Esophagus squamous epithelium (tissue), 5 donors: Measurements from ENCODE around the gene HNRNPUL2. TPM values are rescaled to one million over a fixed set of nuclear protein-coding genes. Genes with fewer than 3 reads are reported as not detected.
"Not testable (repeated sequence)": the region's sequence is repeated elsewhere in the genome, so short reads cannot be mapped to it uniquely, and the experiment has no call there.

Experiments
- DNase-seq: peaks from one replicate; lab custom pipeline; 2025; lab: John Stamatoyannopoulos, UW
- H3K27ac ChIP-seq, 4 donors: fragments of 200-600 bp; sonication (generic); one replicate each; pipeline ENCODE4 v1.5.1; 2016 to 2019; ENCODE audit warnings: mild to moderate bottlenecking in 1 of 4
- H3K27me3 ChIP-seq, 4 donors: fragments of 200-600 bp; sonication (generic); 1 replicate in 3 of 4; 2 replicates in 1 of 4; pipeline versions ENCODE4 v1.5.1 to v1.6.0; 2017 to 2021; ENCODE audit warnings: antibody characterized with exemption in 1 of 4
- H3K36me3 ChIP-seq, 3 donors: fragments of 200-600 bp; sonication (generic); one replicate each; pipeline ENCODE4 v1.5.1; 2016 to 2019
- H3K4me1 ChIP-seq, 3 donors: fragments of 200-600 bp; sonication (generic); one replicate each; pipeline ENCODE4 v1.5.1; 2017 to 2019
- H3K4me3 ChIP-seq, 4 donors: fragments of 200-600 bp; sonication (generic); 1 replicate in 3 of 4; 2 replicates in 1 of 4; pipeline ENCODE4 v1.5.1; 2016 to 2019; ENCODE audit warnings: mild to moderate bottlenecking in 2 of 4, moderate library complexity in 1 of 4
- H3K9me3 ChIP-seq, 3 donors: fragments of 200-600 bp; sonication (generic); one replicate each; pipeline ENCODE4 v1.5.1; 2016 to 2019
- CTCF ChIP-seq, 6 experiments: fragments of 450-650 bp in 4 of 6; fragments of 200-600 bp in 2 of 6; sonication (generic) in 2 of 6; IDR thresholded peaks; one replicate each; pipeline ENCODE4 v1.5.1; 2016 to 2019; ENCODE audit warnings: antibody characterized with exemption in 6 of 6, mild to moderate bottlenecking in 4 of 6, moderate library complexity in 4 of 6
- POLR2A ChIP-seq, 4 donors: fragments of 450-650 bp; IDR thresholded peaks; one replicate each; pipeline ENCODE4 v1.6.1; 2017; ENCODE audit warnings: antibody characterized with exemption in 4 of 4, mild to moderate bottlenecking in 4 of 4, moderate library complexity in 3 of 4
- WGBS, 2 donors: methylation state at CpG; one replicate each; pipeline ENCODE4 v1.1.5; 2018; 5-methylcytosine and 5-hydroxymethylcytosine counted together
- intact Hi-C: fragments of 100-400 bp; cut with DNase I; formaldehyde crosslinking; loops from one replicate; pipeline ENCODE4 v1.15.0; 2022
- total RNA-seq, 4 donors: library from RNA; depleted of rRNA; stranded (reverse); fragments of >200 nt; gene quantifications; one replicate each; pipeline ENCODE4 v1.1.0, GENCODE V29; 2016
- donor health status: DM: yes; HTN: yes; CAD: no.

The HNRNPUL2 gene
- total RNA-seq, 4 donors from 2014 or later, result 14.4 to 33.0 (median 26.4) TPM

- peaks cover 5 to 36% (median 6%) of the 10 kb centered on the region in 3 donors for H3K36me3 ChIP-seq
- H3K4me1 ChIP-seq, result peaks cover 18 to 53% (median 19%) of the 10 kb centered on the region in 3 donors
- peak overlapping the region; percentile 58 to 91 (median 68) for H3K4me3 ChIP-seq
- H3K27me3 ChIP-seq, result no peaks in the 10 kb centered on the region
- peak overlapping the region; percentile 88 to 97 (median 94) for H3K27ac ChIP-seq
- no peak for DNase-seq
- 60 to 68% methylated on average over 9 to 15 of the region's 15 CpGs for WGBS, 2 donors
- no peaks in the 10 kb centered on the region for H3K9me3 ChIP-seq
- no peak for TF ChIP-seq CTCF (IDR thresholded peaks at IDR 0.05)
- no peak for TF ChIP-seq POLR2A (IDR thresholded peaks at IDR 0.05)
- intact Hi-C loops, result no loop called here
These were observed 25.9 kb upstream of the HNRNPUL2 start for GRCh38 chr11:62752994-62753735.

DNA sequence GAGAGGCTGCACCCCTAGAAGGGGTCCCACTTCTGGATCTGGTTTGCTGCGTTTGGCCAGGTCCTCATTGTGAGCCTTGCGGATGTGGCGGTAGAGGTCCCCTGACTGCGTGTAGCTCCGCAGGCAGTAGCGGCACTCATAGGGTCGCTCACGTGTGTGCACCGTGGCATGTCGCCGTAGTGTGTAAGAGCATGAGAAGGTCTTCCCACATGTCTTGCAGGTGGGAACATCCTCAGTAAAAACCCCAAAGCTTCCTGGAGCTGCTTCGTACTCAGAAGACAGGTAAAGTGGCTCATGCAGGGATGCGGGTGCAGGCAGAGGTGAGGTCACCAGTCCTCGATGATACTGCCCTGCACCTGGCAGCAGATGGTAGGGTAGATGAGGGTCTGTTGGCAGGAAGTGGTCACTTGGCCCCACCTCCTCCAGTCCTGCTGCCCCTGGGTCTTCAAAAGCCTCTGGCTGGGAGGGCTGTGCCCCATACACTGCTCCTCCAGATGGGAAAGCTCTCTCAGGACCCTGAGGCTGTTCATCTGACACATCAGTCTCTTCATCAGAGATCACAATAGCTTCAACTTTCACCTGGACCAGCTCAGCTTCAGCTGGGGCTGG is 25.0 kb upstream of the HNRNPUL2 start:
- Histone ChIP-seq H3K36me3 (peaks cover 5 to 36% (median 6%) of the 10 kb centered on the region in 3 donors), H3K4me1 (peaks cover 18 to 56% (median 19%) of the 10 kb centered on the region in 3 donors), H3K4me3 (no peak overlapping the region), H3K27me3 (no peaks in the 10 kb centered on the region), H3K27ac (peak overlapping the region in 1 of 4 donors; percentile 95), H3K9me3 (no peaks in the 10 kb centered on the region)
- DNase-seq, result no peak
- no peak for TF ChIP-seq POLR2A (IDR thresholded peaks at IDR 0.05)
- TF ChIP-seq CTCF (IDR thresholded peaks at IDR 0.05), result no peak
- 90 to 100% methylated on average over 2 to 7 of the region's 14 CpGs for WGBS, 2 donors
- intact Hi-C loops, result no loop called here

GRCh38 chr11:62749931-62750330 is 22.7 kb upstream of the HNRNPUL2 start:
- H3K4me3 ChIP-seq, DNase-seq, intact Hi-C loops, H3K27me3 ChIP-seq, H3K9me3 ChIP-seq, H3K27ac ChIP-seq: not testable (repeated sequence)
- WGBS, 2 donors, result 83 to 100% methylated on average over 2 to 4 of the region's 5 CpGs
- Histone ChIP-seq H3K36me3 (peaks cover 5 to 36% (median 6%) of the 10 kb centered on the region in 3 donors), H3K4me1 (peaks cover 18 to 59% (median 19%) of the 10 kb centered on the region in 3 donors)

DNA sequence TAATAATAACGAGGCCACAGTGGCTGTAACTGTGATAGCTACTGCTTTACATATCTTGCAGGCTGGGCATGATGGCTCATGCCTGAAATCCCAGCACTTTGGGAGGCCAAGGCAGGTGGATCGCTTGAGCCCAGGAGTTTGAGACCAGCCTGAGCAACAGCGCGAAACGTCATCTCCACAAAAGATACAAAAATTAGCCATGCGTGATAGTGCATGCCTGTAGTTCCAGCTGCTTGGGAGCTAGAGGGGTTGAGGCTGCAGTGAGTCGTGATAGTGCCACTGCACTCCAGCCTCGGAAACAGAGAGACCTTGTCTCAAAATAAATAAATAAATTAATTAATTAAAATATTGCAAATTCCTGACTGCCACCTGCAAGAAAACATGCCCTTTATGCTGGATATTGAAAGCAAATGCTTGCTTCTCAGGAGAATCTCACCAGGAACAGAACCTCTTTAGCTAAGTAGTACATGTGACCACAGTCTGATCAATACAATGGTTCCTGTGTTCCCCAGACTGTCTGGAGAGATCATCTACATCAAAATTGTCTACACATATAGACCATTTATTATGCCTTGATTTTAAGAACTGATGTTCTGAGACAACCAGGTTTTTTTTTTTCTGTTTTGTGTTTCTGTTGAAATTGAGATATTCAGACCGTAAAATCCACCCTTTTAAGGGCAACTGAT is 20.4 kb upstream of the HNRNPUL2 start:
- 44 to 49% methylated on average over 9 of the region's 9 CpGs for WGBS, 2 donors
- intact Hi-C loops, result no loop called here
- H3K27me3 ChIP-seq, result no peaks in the 10 kb centered on the region
- no peak overlapping the region for H3K27ac ChIP-seq
- DNase-seq, result no peak
- H3K4me1 ChIP-seq, result peaks cover 4 to 42% (median 6%) of the 10 kb centered on the region in 3 donors
- H3K36me3 ChIP-seq, result peaks cover 5 to 31% (median 6%) of the 10 kb centered on the region in 3 donors
- H3K4me3 ChIP-seq, result no peak overlapping the region
- H3K9me3 ChIP-seq, result no peaks in the 10 kb centered on the region
- TF ChIP-seq CTCF (IDR thresholded peaks at IDR 0.05) (no peak), POLR2A (IDR thresholded peaks at IDR 0.05) (no peak)

DNA sequence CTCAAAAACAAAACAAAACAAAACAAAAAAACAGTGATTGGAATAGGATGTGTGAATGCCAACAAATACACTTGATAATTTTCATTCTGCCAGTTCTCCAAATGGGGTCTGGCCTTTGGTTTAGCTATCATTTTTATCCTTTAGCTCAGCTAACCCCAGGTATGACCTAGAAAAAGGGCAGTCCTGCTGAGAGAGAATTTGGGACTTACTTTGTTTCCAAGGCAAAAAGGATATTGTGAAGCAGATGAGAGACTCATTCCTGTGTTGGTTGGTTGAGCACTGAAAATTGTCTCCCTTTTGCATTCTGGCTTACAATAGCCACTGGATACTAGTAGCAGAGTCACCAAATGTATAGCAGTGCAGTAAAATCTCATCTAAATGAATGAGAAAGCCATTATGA is 9.9 kb upstream of the HNRNPUL2 start:
- H3K27me3 ChIP-seq, result no peaks in the 10 kb centered on the region
- intact Hi-C loops, result no loop called here
- H3K27ac ChIP-seq, result no peak overlapping the region
- no peak for TF ChIP-seq POLR2A (IDR thresholded peaks at IDR 0.05)
- TF ChIP-seq CTCF (IDR thresholded peaks at IDR 0.05), result no peak
- H3K36me3 ChIP-seq, result peaks cover 6 to 91% (median 40%) of the 10 kb centered on the region in 3 donors
- peaks cover 0 to 12% (median 3%) of the 10 kb centered on the region in 3 donors for H3K4me1 ChIP-seq
- no peaks in the 10 kb centered on the region for H3K9me3 ChIP-seq
- H3K4me3 ChIP-seq, result no peak overlapping the region
- no peak for DNase-seq
